Lung (tissue), 12 donors: Measurements from ENCODE around the gene CFAP251. TPM values are rescaled to one million over a fixed set of nuclear protein-coding genes. Genes with fewer than 3 reads are reported as not detected.
A peak's percentile ranks its signal among the peaks of the same experiment; 100 is the strongest.
"Not testable (repeated sequence)": the region's sequence is repeated elsewhere in the genome, so short reads cannot be mapped to it uniquely, and the experiment has no call there.

Experiments
- ATAC-seq: fragments of 200-7000 bp; cut with Tn5 transposase; one replicate; pipeline ENCODE4 v1.9.1; 2020; ENCODE audit warnings: moderate number of reproducible peaks; ENCODE audit not compliant: insufficient read depth, low FRiP score
- DNase-seq, 3 donors: peaks; one replicate each; pipeline ENCODE4 v3.0.0-alpha.2; 2013 to 2017
- H3K27ac ChIP-seq, 2 donors: one replicate each; pipeline ENCODE4 v1.5.1; 2013; ENCODE audit warnings: mild to moderate bottlenecking in 2 of 2, moderate library complexity in 2 of 2, control low read depth in 1 of 2, inconsistent platforms in 1 of 2, low read depth in 1 of 2, low read length in 1 of 2
- H3K27me3 ChIP-seq, 3 donors: one replicate each; pipeline ENCODE4 v1.5.1; 2013; ENCODE audit warnings: low read length in 2 of 3; ENCODE audit not compliant: control insufficient read depth in 3 of 3, insufficient read depth in 3 of 3
- H3K36me3 ChIP-seq, 4 donors: one replicate each; pipeline ENCODE4 v1.5.1; 2013; ENCODE audit warnings: low read length in 4 of 4, mild to moderate bottlenecking in 1 of 4, moderate library complexity in 1 of 4; ENCODE audit not compliant: control insufficient read depth in 4 of 4, insufficient read depth in 4 of 4
- H3K4me1 ChIP-seq, 5 donors: one replicate each; pipeline ENCODE4 v1.5.1; 2013; ENCODE audit warnings: low read length in 5 of 5, mild to moderate bottlenecking in 2 of 5, moderate library complexity in 1 of 5; ENCODE audit not compliant: control insufficient read depth in 5 of 5, insufficient read depth in 5 of 5
- H3K4me3 ChIP-seq: one replicate; pipeline ENCODE4 v1.5.1; 2013; ENCODE audit warnings: mild to moderate bottlenecking, control low read depth, moderate library complexity
- H3K9ac ChIP-seq, 2 donors: one replicate each; pipeline ENCODE4 v1.5.1; 2013; ENCODE audit warnings: low read length in 2 of 2, control low read depth in 1 of 2; ENCODE audit not compliant: insufficient read depth in 1 of 2
- H3K9me3 ChIP-seq, 4 donors: one replicate each; pipeline ENCODE4 v1.5.1; 2013; ENCODE audit warnings: low read length in 3 of 4, mild to moderate bottlenecking in 1 of 4, moderate library complexity in 1 of 4; ENCODE audit not compliant: control insufficient read depth in 4 of 4, insufficient read depth in 3 of 4
- CTCF ChIP-seq: IDR thresholded peaks from 2 replicates; pipeline ENCODE4 v1.5.1; 2012; ENCODE audit warnings: mild to moderate bottlenecking; ENCODE audit errors: control extremely low read depth, extremely low read depth
- WGBS, 2 donors: extraction: QIAGEN DNeasy Blood & Tissue Kit; methylation state at CpG; one replicate each; pipeline ENCODE4 v1.1.7; 2013; 5-methylcytosine and 5-hydroxymethylcytosine counted together
- polyA plus RNA-seq, 2 donors: library from polyadenylated mRNA; stranded (reverse); fragments of 200-250 nt; gene quantifications; one replicate each; pipeline ENCODE4 v1.2.1, GENCODE V29; 2013
- total RNA-seq, 2 donors: library from RNA; depleted of rRNA in 1 of 2; stranded (reverse); fragments of >200 nt in 1 of 2; gene quantifications; one replicate each; pipeline ENCODE4 v1.2.1, GENCODE V29; 2014 to 2021
- donor health status: control.
- donor health status: control.
- donor health status: Bipolar disorder and iron deficiency.
- donor health status: healthy.
- donor health status: DM: yes; HTN: yes; CAD: no.

The CFAP251 gene
- total and polyA plus RNA-seq, 4 donors: 6.9 to 35.4 (median 15.6) TPM

- ATAC-seq (peak; percentile 37), DNase-seq (peak in 2 of 3 donors; percentile 5 to 49)
These were observed 116.9 kb downstream of the CFAP251 start for GRCh38 chr12:122035292-122035691.

GRCh38 chr12:122036153-122036552, 117.8 kb downstream of the CFAP251 start:
- no peak for ATAC-seq
- 95% methylated on average over 6 of the region's 6 CpGs for WGBS, 2 donors
- H3K4me3 ChIP-seq: no peak overlapping the region
- H3K36me3 ChIP-seq: peaks cover 4 to 7% (median 5%) of the 10 kb centered on the region in 4 donors
- no peak overlapping the region for H3K27ac ChIP-seq
- H3K9ac ChIP-seq: no peak overlapping the region
- no peaks in the 10 kb centered on the region for H3K27me3 ChIP-seq
- no peak for DNase-seq
- TF ChIP-seq CTCF: no peak
- H3K4me1 ChIP-seq: no peaks in the 10 kb centered on the region
- H3K9me3 ChIP-seq: no peaks in the 10 kb centered on the region

More at GRCh38 chr12:122035292-122035691, 116.9 kb downstream of the CFAP251 start:
- no peaks in the 10 kb centered on the region for H3K9me3 ChIP-seq
- TF ChIP-seq CTCF: no peak
- no peak overlapping the region for H3K9ac ChIP-seq
- H3K4me1 ChIP-seq: no peaks in the 10 kb centered on the region
- H3K4me3 ChIP-seq: no peak overlapping the region
- peak overlapping the region in 1 of 2 donors; percentile 49 for H3K27ac ChIP-seq
- no peaks in the 10 kb centered on the region for H3K27me3 ChIP-seq
- WGBS, 2 donors: 79 to 88% methylated on average over 8 of the region's 8 CpGs
- H3K36me3 ChIP-seq: peaks cover 4 to 7% (median 6%) of the 10 kb centered on the region in 4 donors

- H3K9me3 ChIP-seq: no peaks in the 10 kb centered on the region
- WGBS, 2 donors: 73 to 82% methylated on average over 21 of the region's 21 CpGs
- TF ChIP-seq CTCF: no peak
- peaks cover 6 to 18% (median 10%) of the 10 kb centered on the region in 4 donors for H3K36me3 ChIP-seq
- peak; percentile 34 for ATAC-seq
- H3K27me3 ChIP-seq: no peaks in the 10 kb centered on the region
- DNase-seq: peak; percentile 30 to 68 (median 34)
- H3K4me1 ChIP-seq: no peaks in the 10 kb centered on the region
- no peak overlapping the region for H3K9ac ChIP-seq
- H3K4me3 ChIP-seq: no peak overlapping the region
- H3K27ac ChIP-seq: no peak overlapping the region
These were observed 122.4 kb downstream of the CFAP251 start for GRCh38 chr12:122040579-122041386.

- H3K4me1 ChIP-seq, H3K27me3 ChIP-seq, H3K4me3 ChIP-seq, H3K9ac ChIP-seq, H3K27ac ChIP-seq, ATAC-seq, DNase-seq, H3K9me3 ChIP-seq: not testable (repeated sequence)
- H3K36me3 ChIP-seq: peaks cover 6 to 22% (median 11%) of the 10 kb centered on the region in 4 donors
- 92 to 98% methylated on average over 3 of the region's 3 CpGs for WGBS, 2 donors
These were observed 123.1 kb downstream of the CFAP251 start for GRCh38 chr12:122041458-122041857.
